Brain microvascular endothelial cell (primary cell): Measurements from ENCODE around the gene JAK2.

ENCODE experiments used
- DNase-seq: peaks from one replicate; pipeline ENCODE4 v3.0.0-alpha.2; 2020
- H3K27ac ChIP-seq: fragments of 250-450 bp; sonication (Bioruptor Pico); 2 replicates; pipeline ENCODE4 v1.5.1; 2020; ENCODE audit warnings: mild to moderate bottlenecking, moderate library complexity
- H3K27me3 ChIP-seq: fragments of 250-450 bp; sonication (Bioruptor Pico); replicated peaks from 2 replicates; pipeline ENCODE4 v1.5.1; 2020; ENCODE audit warnings: mild to moderate bottlenecking
- H3K36me3 ChIP-seq: fragments of 250-450 bp; sonication (Bioruptor Pico); replicated peaks from 2 replicates; pipeline ENCODE4 v1.5.1; 2020; ENCODE audit warnings: mild to moderate bottlenecking
- H3K4me3 ChIP-seq: 2 replicates; pipeline ENCODE4 v1.5.1; 2011; ENCODE audit warnings: low read depth, mild to moderate bottlenecking, control low read depth, low read length, moderate library complexity
- CTCF ChIP-seq: IDR thresholded peaks from 2 replicates; pipeline ENCODE4 v1.5.1; 2011; ENCODE audit warnings: low read depth, mild to moderate bottlenecking, moderate library complexity, low read length, control low read depth, inconsistent platforms; ENCODE audit errors: missing control alignments
- in situ Hi-C: cut with HindIII; loops from 2 replicates; pipeline ENCODE4 v1.10.0; 2017; ENCODE audit warnings: low sequenced_read_pairs, low pct_ligation_motif_present

Gene JAK2

DNA sequence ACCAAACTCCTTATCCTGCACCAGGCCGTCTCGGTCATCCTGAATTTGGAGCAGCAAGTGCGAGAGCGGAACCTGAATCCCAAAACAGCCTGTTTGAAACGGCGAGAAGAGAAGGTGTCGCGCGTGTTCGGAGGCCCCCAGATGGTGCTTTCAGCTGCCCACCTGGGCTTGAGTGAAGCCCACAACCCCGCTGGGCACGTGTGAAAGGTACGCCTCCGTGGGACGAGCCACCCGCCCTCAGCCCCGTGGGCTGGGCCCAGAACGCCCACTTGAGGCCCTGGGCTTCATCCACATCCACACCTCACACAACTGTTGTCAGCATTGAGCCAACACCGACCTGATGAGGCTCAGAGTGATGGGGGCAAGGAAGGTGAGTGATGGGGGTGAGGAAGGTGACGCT is 127.6 kb downstream of the JAK2 start:
- peaks cover 22% of the 10 kb centered on the region for H3K36me3 ChIP-seq
- no peak overlapping the region for H3K27ac ChIP-seq
- no peak overlapping the region for H3K4me3 ChIP-seq
- H3K27me3 ChIP-seq, result no peaks in the 10 kb centered on the region
- in situ Hi-C loops, result no loop called here
- DNase-seq, result no peak
- TF ChIP-seq CTCF, result no peak

DNA sequence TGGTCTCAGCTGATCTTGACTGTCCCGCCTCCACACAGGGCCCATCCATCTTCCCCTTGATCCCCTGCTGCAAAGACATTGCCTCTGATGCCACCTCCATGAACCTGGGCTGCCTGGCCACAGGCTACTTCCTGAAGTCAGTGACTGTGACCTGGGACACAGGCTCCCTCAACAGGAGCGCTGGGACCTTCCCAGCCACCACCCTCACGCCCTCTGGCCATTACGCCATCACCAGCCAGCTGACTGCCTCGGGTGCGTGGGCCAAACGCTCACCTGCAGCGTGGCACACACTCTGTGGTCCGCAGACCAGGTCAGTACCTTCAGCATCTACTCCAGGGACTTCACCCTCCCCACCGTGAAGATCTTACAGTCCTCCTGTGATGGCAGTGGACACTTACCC is 128.5 kb downstream of the JAK2 start:
- no peak for TF ChIP-seq CTCF
- no peak for DNase-seq
- no peak overlapping the region for H3K27ac ChIP-seq
- no peak overlapping the region for H3K4me3 ChIP-seq
- in situ Hi-C loops, result no loop called here
- H3K27me3 ChIP-seq, result no peaks in the 10 kb centered on the region
- H3K36me3 ChIP-seq, result peaks cover 22% of the 10 kb centered on the region

DNA sequence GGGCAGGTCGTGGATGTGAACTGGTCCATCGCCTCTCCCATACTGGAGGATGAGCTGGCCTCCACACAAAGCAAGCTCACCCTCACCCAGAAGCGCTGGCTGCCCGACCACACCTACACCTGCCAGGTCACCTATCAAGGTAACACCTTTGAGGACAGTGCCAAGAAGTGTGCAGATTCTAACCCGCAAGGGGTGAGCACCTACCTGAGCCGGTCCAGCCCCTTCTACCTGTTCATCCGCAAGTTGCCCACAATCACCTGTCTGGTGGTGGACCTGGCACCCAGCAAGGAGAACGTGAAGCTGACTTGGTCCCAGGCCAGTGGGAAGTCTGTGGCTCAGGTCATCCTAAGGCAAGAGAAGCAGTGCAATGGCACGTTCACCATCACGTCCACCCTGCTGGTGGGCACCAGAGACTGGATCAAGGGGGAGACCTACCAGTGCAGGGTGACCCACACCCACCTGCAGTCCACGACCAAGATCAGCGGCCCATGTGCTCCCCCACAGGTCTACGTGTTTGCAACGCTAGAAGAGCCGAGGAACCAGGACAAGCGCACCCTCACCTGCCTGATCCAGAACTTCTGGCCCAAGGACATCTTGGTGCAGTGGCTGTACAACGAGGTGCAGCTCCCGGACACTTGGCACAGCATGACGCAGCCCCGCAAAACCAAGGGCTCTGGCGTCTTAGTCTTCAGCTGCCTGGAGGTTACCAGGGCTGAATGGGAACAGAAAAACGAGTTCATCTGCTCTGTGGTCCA is 129.1 kb downstream of the JAK2 start:
- in situ Hi-C loops, result no loop called here
- no peak for TF ChIP-seq CTCF
- H3K27ac ChIP-seq, result no peak overlapping the region
- peaks cover 22% of the 10 kb centered on the region for H3K36me3 ChIP-seq
- no peak for DNase-seq
- no peaks in the 10 kb centered on the region for H3K27me3 ChIP-seq
- no peak overlapping the region for H3K4me3 ChIP-seq

DNA sequence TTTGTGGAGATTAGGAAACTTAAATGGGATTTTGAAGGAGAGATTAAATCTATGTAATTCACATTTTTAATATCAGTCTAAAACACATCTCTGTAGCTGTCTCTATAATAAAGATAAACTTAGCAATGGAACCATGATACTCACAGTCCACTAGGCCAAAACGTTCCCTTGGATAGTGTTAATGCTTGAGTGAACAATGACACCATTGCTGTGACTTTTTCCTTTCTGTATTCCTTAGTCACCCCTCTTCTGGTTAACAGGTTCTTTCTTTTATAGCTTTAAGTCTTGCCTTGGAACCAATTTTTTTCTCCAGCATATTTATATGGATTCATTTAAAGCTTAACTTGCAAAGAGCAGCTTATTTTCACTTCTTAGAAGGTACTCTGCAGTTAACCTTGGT is 137.0 kb downstream of the JAK2 start:
- H3K27me3 ChIP-seq, result no peaks in the 10 kb centered on the region
- H3K4me3 ChIP-seq, result no peak overlapping the region
- no peak for TF ChIP-seq CTCF
- DNase-seq, result no peak
- no peak overlapping the region for H3K27ac ChIP-seq
- in situ Hi-C loops, result no loop called here
- H3K36me3 ChIP-seq, result no peaks in the 10 kb centered on the region

- Histone ChIP-seq H3K36me3 (no peaks in the 10 kb centered on the region), H3K27ac (no peak overlapping the region), H3K4me3 (no peak overlapping the region), H3K27me3 (no peaks in the 10 kb centered on the region)
- in situ Hi-C loops, result no loop called here
- no peak for DNase-seq
- TF ChIP-seq CTCF, result no peak
Measured at GRCh38 chr9:5122516-5122915, 137.4 kb downstream of the JAK2 start.

DNA sequence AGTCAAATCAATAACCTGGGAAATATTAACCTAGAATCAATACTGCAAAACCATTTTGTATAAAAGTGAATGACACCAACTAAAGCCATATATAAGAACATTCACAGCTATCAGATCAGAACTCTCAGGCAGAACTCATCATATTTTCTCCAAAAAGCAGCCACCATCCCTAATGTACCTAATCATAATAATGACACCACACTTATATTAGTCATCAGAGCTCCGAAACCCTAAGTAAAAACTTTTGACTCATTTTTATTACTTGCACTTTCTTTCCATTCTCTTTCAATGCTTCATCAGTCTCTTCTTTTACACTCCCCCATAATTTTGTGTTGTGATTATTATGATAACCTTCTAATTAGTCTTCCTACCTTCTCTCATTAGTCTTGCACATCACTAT is 155.1 kb downstream of the JAK2 start:
- no peak for TF ChIP-seq CTCF

More for the DNA sequence above, 155.1 kb downstream of the JAK2 start:
- Histone ChIP-seq H3K36me3 (no peaks in the 10 kb centered on the region), H3K27ac (no peak overlapping the region), H3K4me3 (no peak overlapping the region), H3K27me3 (no peaks in the 10 kb centered on the region)
- in situ Hi-C loops, result no loop called here
- DNase-seq, result no peak
